ENCODE data around the gene MEPCE. TPM values are rescaled to one million over a fixed set of nuclear protein-coding genes. Genes with fewer than 3 reads are reported as not detected.

MEPCE gene
- total RNA-seq, 6 experiments from 2014 or later: 38.7 to 42.9 (median 41.2) TPM

- Mint-ChIP-seq H3K4me1 (ENCODE audit: low read depth) (peaks cover 26% of the 10 kb centered on the region), H3K27ac (peak overlapping the region; percentile 100), H3K9me3 (peaks cover 10% of the 10 kb centered on the region), H3K36me3 (ENCODE audit: low read depth) (peaks cover 19% of the 10 kb centered on the region; the same call in 1 of the 2 replicates), H3K27me3 (ENCODE audit: insufficient read depth) (peaks cover 27% of the 10 kb centered on the region), H3K4me3 (peak overlapping the region; percentile 99)
- DNase-seq: peak; percentile 99
- peak; percentile 71 for TF ChIP-seq CTCF (IDR thresholded peaks at IDR 0.05)
These were observed 529 bp upstream of the MEPCE start for GRCh38 chr7:100428967-100429636.

GRCh38 chr7:100430493-100431285, 1.1 kb downstream of the MEPCE start:
- DNase-seq: no peak
- Mint-ChIP-seq H3K27me3 (ENCODE audit: insufficient read depth) (peaks cover 27% of the 10 kb centered on the region), H3K36me3 (ENCODE audit: low read depth) (peaks cover 31% of the 10 kb centered on the region), H3K9me3 (peaks cover 10% of the 10 kb centered on the region), H3K4me1 (ENCODE audit: low read depth) (peaks cover 38% of the 10 kb centered on the region), H3K4me3 (peak overlapping the region; percentile 91), H3K27ac (peak overlapping the region; percentile 87)
- TF ChIP-seq CTCF (IDR thresholded peaks at IDR 0.05): no peak

GRCh38 chr7:100431286-100431735, 1.7 kb downstream of the MEPCE start:
- H3K9me3 Mint-ChIP-seq: peaks cover 10% of the 10 kb centered on the region
- no peak for TF ChIP-seq CTCF (IDR thresholded peaks at IDR 0.05)
- DNase-seq: no peak
- H3K27ac Mint-ChIP-seq: peak overlapping the region; percentile 44; the same call in 1 of the 2 replicates
- peaks cover 31% of the 10 kb centered on the region for H3K36me3 Mint-ChIP-seq (ENCODE audit: low read depth)
- H3K27me3 Mint-ChIP-seq (ENCODE audit: insufficient read depth): peaks cover 29% of the 10 kb centered on the region
- H3K4me3 Mint-ChIP-seq: peak overlapping the region; percentile 59
- H3K4me1 Mint-ChIP-seq (ENCODE audit: low read depth): peaks cover 38% of the 10 kb centered on the region

GRCh38 chr7:100432053-100432452, 2.4 kb downstream of the MEPCE start:
- Mint-ChIP-seq H3K36me3 (ENCODE audit: low read depth) (peaks cover 31% of the 10 kb centered on the region), H3K27ac (peak overlapping the region; percentile 44), H3K4me1 (ENCODE audit: low read depth) (peaks cover 38% of the 10 kb centered on the region), H3K9me3 (peaks cover 10% of the 10 kb centered on the region), H3K27me3 (ENCODE audit: insufficient read depth) (peaks cover 32% of the 10 kb centered on the region), H3K4me3 (peak overlapping the region; percentile 59)
- no peak for TF ChIP-seq CTCF (IDR thresholded peaks at IDR 0.05)
- DNase-seq: no peak

GRCh38 chr7:100432621-100433275, 3.1 kb downstream of the MEPCE start:
- no peak for DNase-seq
- H3K27ac Mint-ChIP-seq: peak overlapping the region; percentile 44
- peaks cover 38% of the 10 kb centered on the region for H3K4me1 Mint-ChIP-seq (ENCODE audit: low read depth)
- H3K9me3 Mint-ChIP-seq: peaks cover 10% of the 10 kb centered on the region
- peak overlapping the region; percentile 23 for H3K4me3 Mint-ChIP-seq
- peaks cover 31% of the 10 kb centered on the region for H3K36me3 Mint-ChIP-seq (ENCODE audit: low read depth)
- H3K27me3 Mint-ChIP-seq (ENCODE audit: insufficient read depth): peaks cover 32% of the 10 kb centered on the region
- TF ChIP-seq CTCF (IDR thresholded peaks at IDR 0.05): no peak
